ENCODE measurements around the gene SIRT4. TPM values are rescaled to one million over a fixed set of nuclear protein-coding genes. Genes with fewer than 3 reads are reported as not detected.
A peak's percentile ranks its signal among the peaks of the same experiment; 100 is the strongest.

Gene SIRT4
- total RNA-seq, 2 donors from 2014 or later: 1.3 to 1.6 TPM

- no peaks in the 10 kb centered on the region for H3K27me3 ChIP-seq
- DNase-seq: no peak
- H3K27ac ChIP-seq: peak overlapping the region; percentile 69
- TF ChIP-seq CTCF (IDR thresholded peaks at IDR 0.05): no peak
- H3K9me3 ChIP-seq: no peaks in the 10 kb centered on the region
- peak overlapping the region; percentile 42 for H3K4me3 ChIP-seq
- H3K4me1 ChIP-seq: no peaks in the 10 kb centered on the region
- no peaks in the 10 kb centered on the region for H3K36me3 ChIP-seq
- intact Hi-C loops (cut with DNase I): no loop called here
- peak overlapping the region; percentile 75 to 87 for H3K9ac ChIP-seq (ENCODE audit: low read depth in 2 of 2, low read length in 2 of 2)
Observed at GRCh38 chr12:120316798-120317223, 14.7 kb downstream of the SIRT4 start.

DNA sequence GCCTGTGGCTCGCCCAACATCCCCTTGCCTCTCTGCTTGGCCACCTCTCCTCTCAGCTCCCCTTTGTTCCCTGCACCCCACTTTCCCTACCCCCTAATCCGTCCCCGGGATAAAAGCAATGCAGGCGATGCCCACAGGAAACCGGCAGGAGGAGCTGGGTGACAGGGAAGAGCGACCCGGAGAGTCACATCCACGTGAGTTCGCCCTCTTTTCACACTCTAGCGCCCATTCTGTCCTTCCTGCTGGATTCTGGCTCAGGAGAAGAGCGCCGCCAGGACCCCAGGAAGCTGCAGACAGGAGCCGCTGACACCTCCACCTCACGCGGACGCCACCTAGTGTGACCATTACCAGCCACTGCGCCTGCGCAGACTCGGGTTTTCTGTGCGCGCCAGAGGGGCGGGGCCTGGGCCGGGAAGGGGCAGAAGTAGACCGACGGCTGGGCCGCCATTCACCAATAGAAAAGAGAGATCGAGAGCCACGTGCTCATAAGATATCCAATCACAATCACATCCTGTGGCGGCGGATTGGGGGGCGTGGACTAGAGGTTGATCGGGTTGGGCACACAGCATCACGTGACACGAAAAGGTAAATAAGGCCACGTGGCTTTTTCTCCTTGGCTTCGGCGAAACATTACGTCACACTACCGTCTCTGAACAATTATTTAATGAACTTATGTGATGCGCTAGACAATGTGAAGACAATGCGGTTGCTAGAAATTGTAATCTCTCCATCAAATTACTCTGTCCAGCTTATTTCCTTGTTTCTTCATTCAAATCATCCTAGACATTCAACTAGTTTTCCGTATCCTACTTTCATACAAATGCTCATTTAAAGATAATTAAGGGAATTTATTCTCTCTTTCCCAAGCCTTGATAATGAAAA is 15.3 kb downstream of the SIRT4 start:
- H3K4me1 ChIP-seq: no peaks in the 10 kb centered on the region
- H3K27me3 ChIP-seq: no peaks in the 10 kb centered on the region
- no peaks in the 10 kb centered on the region for H3K36me3 ChIP-seq
- peak overlapping the region; percentile 42 for H3K4me3 ChIP-seq
- H3K9me3 ChIP-seq: no peaks in the 10 kb centered on the region
- intact Hi-C loops (cut with DNase I): no loop called here
- peak overlapping the region; percentile 75 to 87 for H3K9ac ChIP-seq (ENCODE audit: low read depth in 2 of 2, low read length in 2 of 2)
- peak overlapping the region; percentile 69 for H3K27ac ChIP-seq
- TF ChIP-seq CTCF (IDR thresholded peaks at IDR 0.05): peak; percentile 40
- DNase-seq: peak; percentile 100

DNA sequence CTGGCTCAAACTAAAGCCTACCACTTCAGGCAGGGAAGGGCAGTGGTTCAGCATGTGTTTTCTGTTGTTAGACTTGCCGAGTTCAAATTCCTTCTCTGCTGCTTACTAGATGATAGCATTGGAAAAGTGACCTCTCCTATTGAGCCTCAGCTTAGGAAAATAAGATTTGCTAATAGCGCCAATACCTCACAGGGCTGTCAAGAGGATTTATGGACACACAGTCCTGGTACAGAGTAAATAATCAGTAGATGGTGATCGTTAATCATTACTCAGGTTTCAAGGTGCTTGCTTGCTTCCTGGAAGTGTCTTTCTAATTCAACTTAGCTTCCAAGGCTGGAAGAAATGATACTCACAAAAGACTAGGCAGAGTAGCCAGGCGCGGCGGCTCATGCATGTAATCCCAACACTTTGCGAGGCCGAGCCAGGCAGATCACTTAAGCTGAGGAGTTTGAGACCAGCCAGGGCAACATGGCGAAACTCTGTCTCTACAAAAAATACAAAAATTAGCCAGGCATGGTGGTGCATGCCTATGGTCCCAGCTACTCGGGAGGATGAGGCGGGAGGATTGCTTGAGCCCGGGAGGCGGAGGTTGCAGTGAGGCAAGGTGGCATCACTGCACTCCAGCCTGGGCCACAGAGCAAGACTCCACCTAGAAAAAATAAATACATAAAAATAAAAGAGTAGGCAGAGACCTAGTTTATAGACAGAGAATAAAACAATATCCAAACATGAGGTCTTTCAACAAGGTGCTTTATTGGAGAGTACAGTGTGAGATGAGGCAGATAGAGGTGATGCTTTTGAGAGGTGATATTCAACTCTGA is 19.5 kb downstream of the SIRT4 start:
- no peaks in the 10 kb centered on the region for H3K9me3 ChIP-seq
- no peaks in the 10 kb centered on the region for H3K27me3 ChIP-seq
- TF ChIP-seq CTCF (IDR thresholded peaks at IDR 0.05): no peak
- H3K9ac ChIP-seq (ENCODE audit: low read depth in 2 of 2, low read length in 2 of 2): peak overlapping the region in 1 of 2 donors; percentile 58
- DNase-seq: peak; percentile 39
- no peak overlapping the region for H3K4me3 ChIP-seq
- H3K27ac ChIP-seq: peak overlapping the region; percentile 78
- no peaks in the 10 kb centered on the region for H3K36me3 ChIP-seq
- H3K4me1 ChIP-seq: no peaks in the 10 kb centered on the region
- intact Hi-C loops (cut with DNase I): no loop called here

DNA sequence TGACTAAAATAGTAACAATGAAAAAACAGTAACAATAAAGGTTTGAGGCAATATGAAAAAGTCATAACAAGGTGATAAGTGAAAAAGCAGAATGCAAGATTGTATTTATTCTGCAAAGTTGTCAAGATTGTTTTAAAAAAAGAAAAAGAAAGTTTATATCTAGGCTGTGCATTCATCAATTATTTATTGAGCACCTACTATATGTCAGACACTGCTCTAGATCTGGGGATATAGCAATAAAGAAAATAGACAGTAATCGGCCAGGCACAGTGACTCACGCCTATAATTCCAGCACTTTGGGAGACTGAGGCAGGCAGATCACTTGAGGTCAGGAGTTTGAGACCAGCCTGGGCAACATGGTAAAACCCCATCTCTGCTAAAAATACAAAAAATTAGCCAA is 21.7 kb downstream of the SIRT4 start:
- no peak for TF ChIP-seq CTCF (IDR thresholded peaks at IDR 0.05)
- DNase-seq: no peak
- Histone ChIP-seq H3K9ac (ENCODE audit: low read depth in 2 of 2, low read length in 2 of 2) (no peak overlapping the region), H3K4me3 (no peak overlapping the region), H3K4me1 (no peaks in the 10 kb centered on the region), H3K9me3 (no peaks in the 10 kb centered on the region), H3K27me3 (no peaks in the 10 kb centered on the region), H3K36me3 (no peaks in the 10 kb centered on the region), H3K27ac (no peak overlapping the region)
- intact Hi-C loops (cut with DNase I): no loop called here

GRCh38 chr12:120324841-120325417 is 22.8 kb downstream of the SIRT4 start:
- DNase-seq: no peak
- Histone ChIP-seq H3K9me3 (no peaks in the 10 kb centered on the region), H3K4me3 (no peak overlapping the region), H3K9ac (ENCODE audit: low read depth in 2 of 2, low read length in 2 of 2) (peak overlapping the region in 1 of 2 donors; percentile 66), H3K4me1 (no peaks in the 10 kb centered on the region), H3K27me3 (no peaks in the 10 kb centered on the region), H3K36me3 (no peaks in the 10 kb centered on the region), H3K27ac (no peak overlapping the region)
- no peak for TF ChIP-seq CTCF (IDR thresholded peaks at IDR 0.05)
- intact Hi-C loops (cut with DNase I): no loop called here
